Fibroblast of lung (primary cell): ENCODE data around the gene SHFL. TPM values are rescaled to one million over a fixed set of nuclear protein-coding genes. Genes with fewer than 3 reads are reported as not detected.

Experiments
- DNase-seq, 2 donors: peaks; one replicate each; pipeline versions ENCODE4 v3.0.0 to v3.0.0-alpha.2; 2010; ENCODE audit warnings: low read depth in 2 of 2
- H2AFZ ChIP-seq: 2 replicates; pipeline ENCODE4 v1.5.1; 2012; ENCODE audit warnings: low read length, control low read depth, inconsistent platforms
- H3K27ac ChIP-seq: 2 replicates; pipeline ENCODE4 v1.5.1; 2011; ENCODE audit warnings: low read length, control low read depth; ENCODE audit not compliant: insufficient read depth
- H3K27me3 ChIP-seq: 2 replicates; pipeline ENCODE4 v1.5.1; 2011; ENCODE audit warnings: mild to moderate bottlenecking, low read length; ENCODE audit not compliant: control insufficient read depth, insufficient read depth
- H3K36me3 ChIP-seq: 2 replicates; pipeline ENCODE4 v1.5.1; 2011; ENCODE audit warnings: low read length; ENCODE audit not compliant: control insufficient read depth, insufficient read depth
- H3K4me1 ChIP-seq: 2 replicates; pipeline ENCODE4 v1.5.1; 2011; ENCODE audit warnings: low read length; ENCODE audit not compliant: control insufficient read depth, insufficient read depth; ENCODE audit errors: extremely low read depth
- H3K4me2 ChIP-seq: 2 replicates; pipeline ENCODE4 v1.5.1; 2011; ENCODE audit warnings: low read length, control low read depth; ENCODE audit not compliant: insufficient read depth; ENCODE audit errors: extremely low read depth
- H3K4me3 ChIP-seq, 4 experiments: fragments of 200-600 bp in 1 of 4; sonication (generic) in 1 of 4; replicated peaks in 1 of 4; 2 replicates each; pipeline ENCODE4 v1.5.1; 2011 to 2016; ENCODE audit warnings: low read length in 4 of 4, low read depth in 3 of 4, mild to moderate bottlenecking in 3 of 4, control low read depth in 2 of 4, inconsistent platforms in 1 of 4, mixed read lengths in 1 of 4; ENCODE audit not compliant: insufficient read depth in 1 of 4; ENCODE audit errors: control extremely low read depth in 1 of 4
- H3K79me2 ChIP-seq: 2 replicates; pipeline ENCODE4 v1.5.1; 2012; ENCODE audit warnings: mild to moderate bottlenecking, low read length, inconsistent platforms; ENCODE audit not compliant: control insufficient read depth, insufficient read depth
- H3K9ac ChIP-seq: 2 replicates; pipeline ENCODE4 v1.5.1; 2011; ENCODE audit warnings: mild to moderate bottlenecking, low read length, control low read depth; ENCODE audit not compliant: insufficient read depth
- H3K9me3 ChIP-seq: 2 replicates; pipeline ENCODE4 v1.5.1; 2012; ENCODE audit warnings: low read depth, low read length; ENCODE audit not compliant: control insufficient read depth, insufficient read depth
- H4K20me1 ChIP-seq: 2 replicates; pipeline ENCODE4 v1.5.1; 2011; ENCODE audit warnings: low read length; ENCODE audit not compliant: control insufficient read depth, insufficient read depth; ENCODE audit errors: extremely low read depth
- EZH2 ChIP-seq: IDR thresholded peaks from 2 replicates; pipeline ENCODE4 v1.5.1; 2012; ENCODE audit warnings: low read length, control low read depth, mild to moderate bottlenecking; ENCODE audit errors: missing control alignments
- polyA plus RNA-seq, 2 donors: library from polyadenylated mRNA; depleted of rRNA in 1 of 2; stranded (reverse) in 1 of 2; unstranded in 1 of 2; fragments of >200 nt; gene quantifications; 2 replicates each; pipeline ENCODE4 v1.2.1, GENCODE V29; 2011 to 2012; ENCODE audit warnings: missing spikeins in 1 of 2
- total RNA-seq: library from RNA; depleted of rRNA; stranded (reverse); fragments of >200 nt; gene quantifications from 2 replicates; pipeline ENCODE4 v1.2.1, GENCODE V29; 2014
- TF ChIP-seq, protein P1 (sequence below), 2 donors: IDR thresholded peaks in 1 of 2; conservative IDR thresholded peaks in 1 of 2; 1 replicate in 1 of 2; 2 replicates in 1 of 2; pipeline ENCODE4 v1.5.1; 2011 to 2012; ENCODE audit warnings: low read length in 2 of 2, control low read depth in 1 of 2, inconsistent platforms in 1 of 2, low read depth in 1 of 2, mild to moderate bottlenecking in 1 of 2

SHFL gene
- total and polyA plus RNA-seq, 2 donors (not counting 1 experiment from before 2014, with no cell fraction given): 29.0 to 29.4 TPM

- no peak overlapping the region for H3K4me3 ChIP-seq
- no peak overlapping the region for H3K27ac ChIP-seq
- no peaks in the 10 kb centered on the region for H3K9me3 ChIP-seq
- no peak for DNase-seq
- H3K4me1 ChIP-seq: peaks cover 10% of the 10 kb centered on the region
- no peaks in the 10 kb centered on the region for H3K27me3 ChIP-seq
- H3K9ac ChIP-seq: no peak overlapping the region
- H3K4me2 ChIP-seq: no peak overlapping the region
- peaks cover 13% of the 10 kb centered on the region for H3K36me3 ChIP-seq
- no peaks in the 10 kb centered on the region for H3K79me2 ChIP-seq
- TF ChIP-seq, protein P1, sequence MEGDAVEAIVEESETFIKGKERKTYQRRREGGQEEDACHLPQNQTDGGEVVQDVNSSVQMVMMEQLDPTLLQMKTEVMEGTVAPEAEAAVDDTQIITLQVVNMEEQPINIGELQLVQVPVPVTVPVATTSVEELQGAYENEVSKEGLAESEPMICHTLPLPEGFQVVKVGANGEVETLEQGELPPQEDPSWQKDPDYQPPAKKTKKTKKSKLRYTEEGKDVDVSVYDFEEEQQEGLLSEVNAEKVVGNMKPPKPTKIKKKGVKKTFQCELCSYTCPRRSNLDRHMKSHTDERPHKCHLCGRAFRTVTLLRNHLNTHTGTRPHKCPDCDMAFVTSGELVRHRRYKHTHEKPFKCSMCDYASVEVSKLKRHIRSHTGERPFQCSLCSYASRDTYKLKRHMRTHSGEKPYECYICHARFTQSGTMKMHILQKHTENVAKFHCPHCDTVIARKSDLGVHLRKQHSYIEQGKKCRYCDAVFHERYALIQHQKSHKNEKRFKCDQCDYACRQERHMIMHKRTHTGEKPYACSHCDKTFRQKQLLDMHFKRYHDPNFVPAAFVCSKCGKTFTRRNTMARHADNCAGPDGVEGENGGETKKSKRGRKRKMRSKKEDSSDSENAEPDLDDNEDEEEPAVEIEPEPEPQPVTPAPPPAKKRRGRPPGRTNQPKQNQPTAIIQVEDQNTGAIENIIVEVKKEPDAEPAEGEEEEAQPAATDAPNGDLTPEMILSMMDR (conservative IDR thresholded peaks at IDR 0.05 in 1 of 2, IDR thresholded peaks at IDR 0.05 in 1 of 2; ENCODE audit: low read depth in 1 of 2, low read length in 2 of 2): no peak
- no peak for TF ChIP-seq EZH2
- no peak overlapping the region for H2AFZ ChIP-seq
- H4K20me1 ChIP-seq: no peaks in the 10 kb centered on the region
Observed at GRCh38 chr19:10091895-10092641, 6.0 kb downstream of the SHFL start.

DNA sequence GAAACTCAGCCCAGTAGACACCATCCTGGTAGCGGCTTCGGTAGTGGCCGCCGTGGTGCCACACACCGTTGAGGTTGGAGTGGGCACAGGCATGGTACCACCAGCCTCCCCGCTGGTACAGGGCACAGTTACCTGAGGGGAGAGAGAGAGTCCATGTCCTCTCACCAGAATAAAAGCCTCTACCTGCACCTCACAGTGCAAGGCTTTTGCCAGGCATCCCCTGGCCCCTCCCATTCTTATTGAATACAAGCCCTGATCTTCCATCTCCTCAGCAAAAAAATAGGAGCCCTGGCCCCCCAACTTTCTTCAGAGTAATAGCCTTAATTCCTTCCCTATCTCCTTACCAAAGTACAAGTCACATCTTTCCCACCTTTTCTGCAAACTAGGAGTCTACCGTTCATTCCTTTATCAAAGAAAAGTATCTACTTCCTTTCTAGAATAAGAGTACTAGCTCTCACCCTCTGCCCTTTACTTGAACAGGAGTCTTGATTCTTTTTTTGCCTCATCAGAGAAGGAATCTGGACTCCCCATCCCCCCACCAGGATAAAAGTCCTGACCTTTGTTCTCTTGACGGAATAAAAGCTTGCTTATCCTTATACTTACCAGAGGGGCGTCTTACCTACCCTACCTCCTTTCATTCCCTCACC is 6.7 kb downstream of the SHFL start:
- Histone ChIP-seq H3K27me3 (no peaks in the 10 kb centered on the region), H3K36me3 (peaks cover 13% of the 10 kb centered on the region), H3K9me3 (no peaks in the 10 kb centered on the region), H3K4me1 (peaks cover 10% of the 10 kb centered on the region), H3K9ac (no peak overlapping the region), H3K79me2 (no peaks in the 10 kb centered on the region), H4K20me1 (no peaks in the 10 kb centered on the region), H2AFZ (no peak overlapping the region), H3K4me2 (no peak overlapping the region), H3K4me3 (no peak overlapping the region), H3K27ac (no peak overlapping the region)
- TF ChIP-seq, protein P1 (conservative IDR thresholded peaks at IDR 0.05 in 1 of 2, IDR thresholded peaks at IDR 0.05 in 1 of 2; ENCODE audit: low read depth in 1 of 2, low read length in 2 of 2): no peak
- no peak for TF ChIP-seq EZH2
- no peak for DNase-seq

- TF ChIP-seq, protein P1 (conservative IDR thresholded peaks at IDR 0.05 in 1 of 2, IDR thresholded peaks at IDR 0.05 in 1 of 2; ENCODE audit: low read depth in 1 of 2, low read length in 2 of 2): no peak
- no peak for TF ChIP-seq EZH2
- H3K4me2 ChIP-seq: no peak overlapping the region
- no peaks in the 10 kb centered on the region for H3K27me3 ChIP-seq
- H4K20me1 ChIP-seq: no peaks in the 10 kb centered on the region
- no peaks in the 10 kb centered on the region for H3K9me3 ChIP-seq
- H3K27ac ChIP-seq: no peak overlapping the region
- no peak overlapping the region for H3K9ac ChIP-seq
- H3K4me3 ChIP-seq: no peak overlapping the region
- H3K36me3 ChIP-seq: peaks cover 13% of the 10 kb centered on the region
- H3K4me1 ChIP-seq: peaks cover 10% of the 10 kb centered on the region
- DNase-seq: no peak
- no peak overlapping the region for H2AFZ ChIP-seq
- no peaks in the 10 kb centered on the region for H3K79me2 ChIP-seq
Observed at GRCh38 chr19:10093295-10094186, 7.4 kb downstream of the SHFL start.
